Motor neuron (in vitro differentiated cells): ENCODE data around the gene SERINC4. TPM values are rescaled to one million over a fixed set of nuclear protein-coding genes. Genes with fewer than 3 reads are reported as not detected.
"Not testable (repeated sequence)": the region's sequence is repeated elsewhere in the genome, so short reads cannot be mapped to it uniquely, and the experiment has no call there.

ENCODE experiments used
- ATAC-seq, 8 experiments: fragments of 200-7000 bp; cut with Tn5 transposase; replicated peaks in 6 of 8; 2 replicates each; pipeline ENCODE4 v1.8.0; 2021; ENCODE audit warnings: mild to moderate bottlenecking in 8 of 8, moderate library complexity in 8 of 8
- H3K27ac ChIP-seq, 2 donors: fragments of 250-450 bp; sonication (Bioruptor Pico); 2 replicates each; pipeline ENCODE4 v1.9.0; 2021; ENCODE audit warnings: antibody characterized with exemption in 2 of 2, mild to moderate bottlenecking in 2 of 2, moderate library complexity in 1 of 2
- H3K4me1 ChIP-seq, 2 donors: fragments of 250-450 bp; sonication (Bioruptor Pico); replicated peaks in 1 of 2; 2 replicates each; pipeline ENCODE4 v1.6.1; 2021; ENCODE audit warnings: antibody characterized with exemption in 2 of 2, mild to moderate bottlenecking in 2 of 2, moderate library complexity in 1 of 2
- H3K4me3 ChIP-seq, 5 donors: fragments of 250-450 bp; sonication (Bioruptor Pico); 2 replicates each; pipeline ENCODE4 v1.9.0; 2021; ENCODE audit warnings: antibody characterized with exemption in 5 of 5, mild to moderate bottlenecking in 5 of 5, moderate library complexity in 4 of 5
- WGBS, 10 experiments: fragments of 450-650 bp; shearing (Covaris generic); methylation state at CpG; one replicate each; pipeline ENCODE4 v1.0.0; 2022; 5-methylcytosine and 5-hydroxymethylcytosine counted together
- in situ Hi-C, 9 experiments: fragments of 400-800 bp; cut with MboI; loops; one replicate each; pipeline ENCODE4 v1.15.0; 2021; ENCODE audit warnings: low sequenced_read_pairs in 9 of 9, low pct_unique_long_range_greater_than_20kb in 2 of 9; ENCODE audit not compliant: unreplicated experiment in 9 of 9
- total RNA-seq, 8 experiments: library from RNA; unstranded; fragments of 300-600 nt; gene quantifications; 2 replicates each; pipeline versions ENCODE4 v1.2.3 to v1.2.4, GENCODE V29; 2022

Gene SERINC4
- 1 to 10 TPM in 4 of 8 experiments, under 1 TPM in 4; 0.63 to 2.2 (median 1.0) TPM for total RNA-seq

DNA sequence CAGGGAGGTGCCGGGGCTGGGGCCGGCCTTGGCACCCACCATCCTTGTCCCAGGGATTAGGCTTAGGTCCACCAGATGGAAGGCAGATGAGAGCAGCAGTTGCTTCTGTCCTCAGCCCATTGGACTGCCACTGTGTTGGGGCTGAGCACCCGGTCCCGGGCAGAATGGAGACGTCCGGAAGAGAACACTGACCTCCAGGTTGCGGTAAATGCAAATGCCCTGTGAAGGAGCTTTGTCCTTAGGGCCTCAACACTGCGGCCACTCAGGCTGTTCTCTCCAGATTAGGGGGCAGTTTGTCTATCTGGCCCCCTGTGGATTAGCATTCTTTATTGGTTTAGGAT lies at the start of gene SERINC4:
Gene SERINC4, minus strand, starts transcription at position 276 of the 341 bp plus-strand sequence. Its CDS starts 234 bp downstream, at position 42.
- in situ Hi-C loops, result no loop called here
- ATAC-seq, result peak in 6 of 8 experiments; percentile 2 to 34 (median 24)
- WGBS, 10 experiments, result 89 to 93% (median 92%) methylated on average over 2 to 5 of the region's 8 CpGs; no CpG with 5 or more reads in 7 of the 10 experiments
- peak within 1 kb of the TSS; percentile 96 to 98 for H3K27ac ChIP-seq
- peaks cover 9 to 17% of the 10 kb centered on the region in 2 donors for H3K4me1 ChIP-seq
- peak within 1 kb of the TSS; percentile 50 to 94 (median 83) for H3K4me3 ChIP-seq

DNA sequence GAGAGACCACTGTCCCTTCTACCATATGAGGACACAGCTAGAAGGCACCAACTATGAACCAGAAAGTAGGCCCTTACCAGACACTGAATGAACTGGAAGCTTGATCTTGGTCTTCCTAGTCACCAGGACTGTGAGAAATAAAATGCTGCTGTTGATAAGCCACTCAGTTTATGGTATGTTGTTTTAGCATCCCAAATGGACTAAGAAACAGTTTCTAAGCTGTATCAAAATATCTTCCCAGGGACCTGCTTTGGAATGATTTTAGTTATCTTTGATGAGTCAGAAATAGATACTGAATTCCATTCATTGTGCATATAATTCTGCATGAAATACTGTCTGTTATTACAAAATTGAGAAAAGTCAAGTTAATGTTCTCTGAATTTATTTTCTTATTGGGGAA lies 45.4 kb upstream of the SERINC4 start:
- H3K4me3 ChIP-seq, result no peak overlapping the region
- no peaks in the 10 kb centered on the region for H3K4me1 ChIP-seq
- in situ Hi-C loops, result no loop called here
- no peak overlapping the region for H3K27ac ChIP-seq
- no peak for ATAC-seq

DNA sequence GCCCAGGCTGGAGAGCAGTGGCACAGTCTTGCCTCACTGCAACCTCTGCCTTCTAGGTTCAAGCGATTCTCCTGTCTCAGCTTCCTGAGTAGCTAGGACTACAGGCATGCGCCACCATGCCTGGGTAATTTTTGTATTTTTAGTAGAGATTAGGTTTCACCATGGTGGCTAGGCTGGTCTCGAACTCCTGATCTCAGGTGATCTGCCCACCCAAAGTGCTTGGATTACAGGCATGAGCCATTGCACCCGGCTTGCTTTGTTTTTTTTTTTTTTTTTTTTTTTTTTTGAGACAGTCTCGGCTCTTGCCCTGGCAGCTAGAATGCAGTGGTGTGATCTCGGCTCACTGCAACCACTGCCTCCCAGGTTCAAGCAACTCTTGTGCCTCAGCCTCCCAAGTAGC lies 32.5 kb upstream of the SERINC4 start:
- in situ Hi-C loops, ATAC-seq, H3K4me3 ChIP-seq, H3K27ac ChIP-seq, H3K4me1 ChIP-seq: not testable (repeated sequence)
- 79 to 100% (median 100%) methylated on average over 1 to 4 of the region's 6 CpGs; no CpG with 5 or more reads in 1 of the 10 experiments for WGBS, 10 experiments

DNA sequence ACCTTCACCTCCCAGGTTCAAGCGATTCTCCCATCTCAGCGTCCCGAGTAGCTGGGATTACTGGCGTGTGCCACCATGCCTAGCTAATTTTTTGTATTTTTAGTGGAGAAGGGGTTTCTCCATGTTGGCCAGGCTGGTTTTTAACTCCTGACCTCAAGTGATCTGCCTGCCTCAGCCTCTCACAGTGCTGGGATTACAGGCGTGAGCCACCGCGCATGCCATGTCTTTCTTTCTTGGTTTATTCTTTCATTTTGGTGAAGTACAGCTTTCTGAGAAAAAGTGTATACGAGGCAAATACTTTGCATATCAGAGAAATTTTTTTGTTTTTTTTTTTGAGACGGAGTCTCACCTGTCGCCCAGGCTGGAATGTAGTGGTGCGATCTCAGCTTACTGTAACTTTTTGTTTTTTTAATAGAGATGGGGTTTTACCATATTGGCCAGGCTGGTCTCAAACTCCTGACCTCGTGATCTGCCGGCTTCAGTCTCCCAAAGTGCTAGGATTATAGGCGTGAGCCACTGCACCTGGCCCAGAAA lies 31.6 kb upstream of the SERINC4 start:
- in situ Hi-C loops, H3K4me3 ChIP-seq: not testable (repeated sequence)
- WGBS, 10 experiments, result 80 to 100% (median 96%) methylated on average over 2 to 13 of the region's 14 CpGs

DNA sequence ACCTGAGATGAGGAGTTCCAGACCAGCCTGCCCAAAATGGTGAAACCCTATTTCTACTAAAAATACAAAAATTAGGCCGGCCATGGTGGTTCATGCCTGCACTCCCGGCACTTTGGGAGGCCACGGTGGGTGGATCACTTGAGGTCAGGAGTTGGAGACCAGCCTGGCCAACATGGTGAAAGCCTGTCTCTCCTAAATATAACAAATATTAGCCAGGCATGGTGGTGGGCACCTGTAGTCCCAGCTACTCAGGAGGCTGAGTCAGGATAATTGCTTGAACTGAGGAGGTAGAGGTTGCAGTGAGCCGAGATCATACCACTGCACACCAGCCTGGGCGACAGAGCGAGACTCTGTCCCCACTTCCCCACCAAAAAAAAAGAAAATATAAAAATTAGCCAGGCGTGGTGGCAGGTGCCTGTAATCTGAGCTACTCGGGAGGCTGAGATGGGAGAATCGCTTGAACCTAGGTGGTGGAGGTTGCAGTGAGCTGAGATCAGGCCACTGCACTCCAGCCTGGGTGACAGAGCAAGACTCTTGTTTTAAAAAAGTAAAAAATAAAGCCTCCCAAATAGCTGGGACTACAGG lies 30.8 kb upstream of the SERINC4 start:
- H3K27ac ChIP-seq, H3K4me3 ChIP-seq, in situ Hi-C loops, ATAC-seq, H3K4me1 ChIP-seq: not testable (repeated sequence)
- WGBS, 10 experiments, result 83 to 100% (median 97%) methylated on average over 1 to 5 of the region's 9 CpGs; no CpG with 5 or more reads in 1 of the 10 experiments

More for the DNA sequence above, 31.6 kb upstream of the SERINC4 start:
- ATAC-seq, H3K27ac ChIP-seq, H3K4me1 ChIP-seq: not testable (repeated sequence)

DNA sequence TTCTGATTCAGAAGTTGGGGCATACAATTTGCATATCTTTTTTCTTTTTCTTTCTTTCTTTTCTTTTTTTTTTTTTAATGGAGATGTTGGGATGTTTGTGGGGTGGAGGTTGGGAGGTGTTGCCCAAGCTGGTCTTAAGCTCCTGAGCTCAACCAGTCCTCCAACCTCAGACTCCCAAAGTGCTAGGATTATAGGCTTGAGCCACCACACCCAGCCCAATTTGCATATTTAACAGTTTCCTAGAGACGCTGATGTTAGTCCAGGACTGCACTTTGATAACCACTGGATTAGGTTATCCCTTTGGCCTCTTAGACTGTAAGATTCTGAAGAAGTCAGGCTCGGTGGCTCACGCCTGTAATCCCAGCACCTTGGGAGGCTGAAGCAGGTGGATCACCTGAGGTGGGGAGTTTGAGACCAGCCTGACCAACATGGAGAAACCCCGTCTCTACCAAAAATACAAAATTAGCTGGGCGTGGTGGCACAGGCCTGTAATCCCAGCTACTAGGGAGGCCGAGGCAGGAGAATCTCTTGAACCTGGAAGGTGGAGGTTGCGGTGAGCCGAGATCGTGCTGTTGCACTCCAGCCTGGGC lies 30.0 kb upstream of the SERINC4 start:
- H3K4me1 ChIP-seq, in situ Hi-C loops, H3K4me3 ChIP-seq, H3K27ac ChIP-seq: not testable (repeated sequence)
- ATAC-seq, result peak in 3 of 8 experiments; percentile 57 to 87 (median 79)
- WGBS, 10 experiments, result 0 to 100% (median 92%) methylated on average over 1 to 7 of the region's 9 CpGs; no CpG with 5 or more reads in 1 of the 10 experiments

- Histone ChIP-seq H3K4me3 (no peak overlapping the region), H3K4me1 (peaks cover 10% of the 10 kb centered on the region in 2 donors), H3K27ac (no peak overlapping the region)
- WGBS, 10 experiments, result 7 to 86% (median 61%) methylated on average over 2 to 6 of the region's 6 CpGs
- in situ Hi-C loops, result no loop called here
- ATAC-seq, result no peak
These were observed 28.1 kb upstream of the SERINC4 start for GRCh38 chr15:43828061-43828657.

GRCh38 chr15:43826508-43827341 lies 26.7 kb upstream of the SERINC4 start, which contains the start of gene WDR76:
TSS of gene WDR76 (plus strand) at chr15:43827002. CDS start at chr15:43827033, 31 bp downstream.
- Histone ChIP-seq H3K4me3 (peak within 1 kb of the TSS; percentile 25 to 38 (median 32)), H3K27ac (peak within 1 kb of the TSS in 1 of 2 donors; percentile 19), H3K4me1 (peaks cover 10% of the 10 kb centered on the region in 2 donors)
- in situ Hi-C loops, result no loop called here
- peak; percentile 23 to 72 (median 62) for ATAC-seq
- WGBS, 10 experiments, result 2 to 83% (median 19%) methylated on average over 1 to 17 of the region's 48 CpGs; no CpG with 5 or more reads in 2 of the 10 experiments

- in situ Hi-C loops, result no loop called here
- Histone ChIP-seq H3K27ac (no peak overlapping the region), H3K4me1 (peaks cover 10% of the 10 kb centered on the region in 2 donors), H3K4me3 (peak overlapping the region in 2 of 5 donors; percentile 31 to 34)
- WGBS, 10 experiments, result 82 to 100% (median 91%) methylated on average over 1 to 9 of the region's 11 CpGs; no CpG with 5 or more reads in 2 of the 10 experiments
- no peak for ATAC-seq
These were observed 26.0 kb upstream of the SERINC4 start for GRCh38 chr15:43826029-43826507.

DNA sequence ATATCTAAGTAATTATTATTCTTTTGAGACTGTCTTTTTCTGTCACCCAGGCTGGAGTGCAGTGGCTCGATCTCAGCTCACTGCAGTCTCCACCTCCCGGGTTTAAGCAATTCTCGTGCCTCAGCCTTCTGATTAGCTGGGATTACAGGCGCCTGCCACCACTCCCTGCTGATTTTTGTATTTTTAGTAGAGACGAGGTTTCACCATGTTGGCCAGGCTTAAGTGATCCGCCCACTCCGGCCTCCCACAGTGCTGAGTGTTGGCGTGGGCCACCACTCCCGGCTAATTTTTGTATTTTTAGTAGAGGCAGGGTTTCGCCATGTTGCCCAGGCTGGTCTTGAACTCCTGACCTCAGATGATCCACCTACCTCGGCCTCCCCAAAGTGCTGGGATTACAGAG lies 25.3 kb upstream of the SERINC4 start:
- H3K4me3 ChIP-seq, in situ Hi-C loops, ATAC-seq, H3K27ac ChIP-seq: not testable (repeated sequence)
- H3K4me1 ChIP-seq, result peaks cover 10% of the 10 kb centered on the region in 2 donors
- WGBS, 10 experiments, result 75 to 100% (median 91%) methylated on average over 4 to 7 of the region's 11 CpGs; no CpG with 5 or more reads in 3 of the 10 experiments

DNA sequence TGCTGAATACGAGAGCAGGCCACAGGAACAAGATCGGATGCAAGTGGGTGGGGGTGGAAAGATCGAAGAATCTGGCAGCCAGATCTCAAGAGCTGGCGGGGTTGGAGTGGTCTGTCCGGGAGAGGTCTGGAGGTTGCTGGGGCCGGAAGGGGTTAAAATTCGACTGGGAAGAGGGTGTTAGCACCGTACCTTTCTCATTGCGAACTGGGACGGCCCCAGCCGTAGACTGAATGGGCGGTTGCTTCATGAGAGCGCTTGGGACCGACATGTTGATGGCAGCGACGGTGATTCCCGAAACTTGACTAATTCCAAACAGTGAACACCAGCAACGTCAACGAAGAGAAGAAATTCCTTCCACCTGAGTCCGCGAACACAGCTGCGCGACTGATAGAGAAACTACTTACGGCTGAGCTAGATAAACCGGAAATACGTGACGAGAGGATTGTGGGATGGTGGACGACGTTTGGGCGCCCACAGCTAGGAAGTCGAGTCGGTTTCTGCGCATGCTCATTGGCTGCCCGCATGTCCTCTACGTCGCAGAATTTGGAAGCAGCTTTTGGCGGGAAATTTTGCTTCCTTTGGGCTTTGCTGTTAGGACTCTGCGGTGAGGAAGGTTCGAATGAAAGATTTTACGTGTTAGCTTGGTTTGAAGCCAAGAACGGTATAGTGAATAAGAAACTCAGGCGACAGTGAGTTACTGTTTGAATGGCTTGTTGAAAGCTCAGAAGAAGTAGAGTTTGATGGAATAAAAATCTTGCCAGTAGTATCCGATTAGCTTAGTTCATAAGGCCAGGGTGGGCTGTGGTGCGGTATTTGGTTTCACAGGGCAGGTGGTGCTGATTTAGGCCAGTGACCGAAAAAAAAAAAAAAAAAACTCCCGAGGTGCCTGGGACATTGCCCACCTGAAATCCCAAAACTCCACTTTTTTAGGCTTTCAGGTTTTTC lies 24.6 kb upstream of the SERINC4 start, which contains the start of gene MFAP1:
Gene MFAP1, minus strand, starts transcription at position 389 of the 945 bp plus-strand sequence. Its CDS starts 121 bp downstream, at position 268.
- H3K4me1 ChIP-seq, result peaks cover 10% of the 10 kb centered on the region in 2 donors
- H3K4me3 ChIP-seq, result peak within 1 kb of the TSS; percentile 50 to 87 (median 66)
- H3K27ac ChIP-seq, result peak within 1 kb of the TSS; percentile 61 to 77
- peak; percentile 89 to 97 (median 94) for ATAC-seq
- WGBS, 10 experiments, result 6 to 92% (median 24%) methylated on average over 2 to 34 of the region's 46 CpGs
- in situ Hi-C loops, result no loop called here
